ENCODE data around the gene EML5.
"Not testable (repeated sequence)": the region's sequence is repeated elsewhere in the genome, so short reads cannot be mapped to it uniquely, and the experiment has no call there.

The EML5 gene

GRCh38 chr14:88799522-88799921 lies 6.8 kb upstream of the EML5 start:
- DNase-seq = no peak

DNA sequence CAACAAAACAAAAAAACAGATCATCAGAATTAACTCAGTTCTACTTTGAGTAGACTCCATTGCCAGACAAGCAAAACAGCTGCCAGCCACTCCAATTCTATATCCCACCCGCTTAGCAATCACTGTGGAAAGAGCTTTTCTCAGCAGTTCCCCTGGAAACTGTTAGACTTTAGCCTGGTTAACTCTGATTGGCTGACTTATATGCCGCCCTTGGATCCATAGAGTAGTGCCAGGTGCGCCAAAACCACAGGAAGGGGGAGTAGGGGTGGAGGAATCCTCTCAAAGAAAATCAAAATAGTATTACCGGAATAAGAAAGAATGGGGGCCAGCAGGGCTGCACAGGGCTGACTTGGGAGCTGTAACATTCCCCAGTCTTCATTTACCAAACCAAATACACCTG lies 5.4 kb upstream of the EML5 start:
- no peak for DNase-seq

- no peak for DNase-seq
Measured at GRCh38 chr14:88793259-88793625, 489 bp upstream of the EML5 start.

- DNase-seq = peak in 1 of 2 donors; percentile 11
Measured at GRCh38 chr14:88791629-88792472, 902 bp downstream of the EML5 start.

DNA sequence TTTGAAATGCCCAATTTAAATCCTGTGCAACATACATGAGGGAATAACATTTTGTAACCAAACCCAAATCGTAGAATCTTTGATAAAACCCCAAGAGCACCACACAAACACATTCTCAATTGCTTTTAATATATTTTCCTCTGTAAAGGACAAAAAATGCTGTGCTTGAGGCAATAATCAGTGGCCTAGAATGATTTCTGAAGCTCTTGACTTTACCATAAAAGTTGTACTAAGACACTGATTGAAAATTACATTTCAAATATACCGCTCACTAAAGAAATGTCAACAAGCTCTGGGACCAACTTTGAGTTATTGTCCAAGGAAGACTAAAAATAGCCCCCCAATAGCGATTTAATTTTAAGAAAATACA lies 1.5 kb downstream of the EML5 start:
- no peak for DNase-seq

DNA sequence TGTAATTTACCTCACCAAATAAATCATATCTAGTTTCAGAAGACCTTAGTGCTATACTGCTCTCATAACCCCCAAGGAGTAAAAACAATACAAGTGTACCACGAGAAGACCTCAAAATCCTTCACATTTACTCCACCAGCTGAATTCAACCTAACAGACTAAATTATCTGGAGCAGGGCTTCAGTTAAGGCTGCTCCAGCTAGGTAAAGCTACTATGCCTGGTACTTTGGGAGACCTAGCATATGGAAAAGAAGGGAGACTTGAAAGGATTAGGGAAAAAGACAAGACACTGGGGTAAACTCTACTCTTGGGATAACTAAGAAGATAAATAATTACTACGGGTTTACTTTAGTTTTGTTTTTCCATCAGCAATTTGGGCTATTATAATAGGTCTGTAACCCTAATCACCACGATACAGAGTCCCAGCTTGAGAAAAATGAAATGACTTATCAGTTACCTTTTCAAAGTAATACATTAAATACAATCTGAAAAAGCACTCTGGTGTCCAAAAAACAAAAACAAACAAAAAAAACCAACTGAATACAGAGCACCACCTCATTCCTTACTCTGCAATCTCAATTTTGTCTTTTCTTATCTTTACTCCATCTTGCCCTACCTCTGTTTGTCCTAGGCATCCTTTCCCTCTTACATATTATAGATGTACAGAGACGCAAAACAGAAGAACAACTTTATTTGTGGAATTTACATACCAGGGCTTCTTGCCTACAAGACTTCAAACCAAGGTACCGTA lies 2.1 kb downstream of the EML5 start:
- DNase-seq = no peak

- not testable (repeated sequence) for DNase-seq
Measured at GRCh38 chr14:88789573-88789972, 3.2 kb downstream of the EML5 start.

DNA sequence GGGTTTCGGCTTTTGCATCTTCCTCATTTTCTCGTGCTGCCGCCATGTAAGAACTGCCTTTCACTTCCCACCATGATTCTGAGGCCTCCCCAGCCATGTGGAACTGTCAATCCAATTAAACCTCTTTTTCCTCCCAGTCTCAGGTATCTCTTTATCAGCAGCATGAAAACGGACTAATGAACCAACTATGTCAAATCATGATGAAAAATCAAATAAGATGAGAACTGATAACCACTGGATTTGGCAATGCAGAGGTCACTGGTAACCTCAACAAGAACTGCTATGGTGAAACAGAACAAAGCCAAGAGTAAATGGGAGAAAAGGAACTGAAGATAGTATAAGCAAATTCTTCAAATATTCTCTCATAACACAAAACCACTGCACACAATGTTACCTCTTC lies 6.0 kb downstream of the EML5 start:
- no peak for DNase-seq

DNA sequence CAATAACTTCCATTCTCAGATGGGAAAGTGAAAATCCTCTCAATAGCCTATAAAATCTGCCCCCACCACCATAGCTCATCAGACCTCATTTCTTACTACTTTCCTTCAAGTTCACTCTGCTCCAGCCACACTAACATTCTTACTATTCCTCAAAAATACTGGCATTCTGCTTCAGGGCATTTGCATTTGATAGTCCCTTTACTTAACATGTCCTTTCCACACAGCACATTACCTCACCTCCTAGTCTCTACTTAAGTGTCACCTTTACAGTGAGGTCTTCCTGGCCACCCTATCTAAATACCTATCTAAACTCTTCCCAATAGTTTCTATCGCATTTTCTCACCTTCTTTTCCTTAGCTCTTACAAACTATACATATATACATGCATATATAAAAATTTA lies 6.8 kb downstream of the EML5 start:
- no peak for DNase-seq

GRCh38 chr14:88775532-88775931 lies 17.2 kb downstream of the EML5 start:
- no peak for DNase-seq

DNA sequence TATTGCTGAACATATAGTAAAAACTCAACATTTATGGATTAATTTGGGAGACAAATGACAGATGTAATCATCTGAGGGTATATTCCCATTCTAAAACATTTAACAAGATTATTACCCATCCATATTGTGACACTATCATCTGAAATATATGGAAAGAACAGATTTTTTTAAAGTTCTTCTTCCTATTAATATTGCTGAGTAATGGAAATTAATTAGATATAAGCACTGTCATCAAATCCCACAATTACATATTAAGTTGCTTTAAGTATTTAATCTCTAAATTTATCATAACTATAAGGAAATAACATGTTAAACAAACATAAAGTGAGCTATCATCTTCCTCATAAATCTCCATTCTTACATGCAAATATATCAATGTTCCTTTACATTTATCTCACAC lies 22.0 kb downstream of the EML5 start:
- no peak for DNase-seq

DNA sequence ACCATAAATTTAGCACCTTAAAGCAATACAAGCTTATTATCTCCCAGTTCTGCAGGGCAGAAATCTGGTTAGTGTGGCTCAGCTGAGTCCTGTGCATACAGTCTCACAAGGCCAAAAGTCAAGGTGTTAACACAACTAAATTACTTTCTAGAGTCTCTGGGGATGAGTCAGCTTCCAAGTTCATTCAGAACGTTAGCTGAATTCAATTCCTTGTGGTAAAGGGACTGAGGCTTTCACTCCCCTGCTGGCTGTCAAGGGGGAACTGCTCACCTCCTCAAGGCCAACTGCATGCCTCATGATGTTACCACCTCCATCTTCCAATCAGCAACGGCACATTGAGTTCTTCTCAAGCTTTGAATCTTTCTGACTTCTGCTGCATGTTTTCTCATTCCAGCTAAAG lies 27.6 kb downstream of the EML5 start:
- DNase-seq = no peak

DNA sequence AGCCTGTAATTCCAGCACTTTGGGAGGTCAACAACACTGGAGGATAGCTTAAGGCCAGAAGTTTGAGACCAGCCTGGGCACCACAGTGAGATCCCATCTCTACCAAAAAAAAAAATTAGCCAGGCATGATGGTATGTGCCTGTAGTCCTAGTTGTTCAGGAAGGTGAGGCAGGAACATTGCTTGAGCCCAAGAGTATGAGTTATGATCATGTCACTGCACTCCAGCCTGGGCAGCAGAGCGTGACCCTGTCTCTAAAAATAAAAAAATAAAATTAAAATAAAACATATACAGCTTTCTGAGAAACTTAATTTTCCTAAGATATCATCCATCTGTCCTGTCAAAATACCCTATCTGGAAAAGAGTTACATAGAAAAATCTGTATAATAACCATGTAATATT lies 38.9 kb downstream of the EML5 start:
- DNase-seq = no peak

- DNase-seq = no peak
Measured at GRCh38 chr14:88750945-88751344, 41.8 kb downstream of the EML5 start.

DNA sequence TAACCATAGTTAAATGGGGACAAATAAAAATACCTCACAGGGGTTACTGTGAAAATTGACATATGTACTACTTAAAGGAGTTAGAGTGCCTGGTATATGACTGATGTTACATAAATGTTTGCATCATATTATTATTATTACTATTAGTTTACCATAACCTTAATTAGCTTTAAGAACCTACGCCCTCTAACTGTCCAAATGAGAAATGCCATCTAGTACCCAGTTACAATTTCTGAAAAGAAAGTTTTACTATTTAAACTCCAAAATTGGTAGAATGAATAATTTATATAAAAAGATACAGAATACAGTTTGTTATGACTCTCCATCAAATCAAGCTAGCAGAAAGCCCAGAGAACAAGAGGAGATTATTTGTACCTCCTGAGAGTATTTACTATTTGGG lies 42.3 kb downstream of the EML5 start:
- DNase-seq = no peak

DNA sequence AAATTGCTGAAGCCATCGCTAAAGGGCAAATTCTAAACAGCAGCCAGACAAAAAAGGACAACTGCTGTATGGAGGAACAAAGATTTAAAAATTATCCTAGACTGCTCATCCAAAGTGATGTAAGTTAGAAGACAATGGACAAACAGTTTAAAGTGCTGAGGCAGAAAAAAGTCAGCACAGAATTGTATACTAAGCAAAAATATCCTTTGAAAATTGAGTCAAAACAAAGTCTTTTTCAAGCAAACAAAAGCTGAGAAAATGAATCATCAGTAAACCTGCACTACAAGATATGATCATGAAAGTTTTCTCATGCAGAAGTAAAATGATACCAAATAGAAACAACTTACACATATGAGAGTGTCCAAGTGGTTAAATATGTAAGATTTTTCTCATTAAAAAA lies 43.6 kb downstream of the EML5 start:
- DNase-seq = no peak

GRCh38 chr14:88748288-88748687 lies 44.5 kb downstream of the EML5 start:
- DNase-seq = no peak

- no peak for DNase-seq
Measured at GRCh38 chr14:88746052-88746451, 46.7 kb downstream of the EML5 start.

DNA sequence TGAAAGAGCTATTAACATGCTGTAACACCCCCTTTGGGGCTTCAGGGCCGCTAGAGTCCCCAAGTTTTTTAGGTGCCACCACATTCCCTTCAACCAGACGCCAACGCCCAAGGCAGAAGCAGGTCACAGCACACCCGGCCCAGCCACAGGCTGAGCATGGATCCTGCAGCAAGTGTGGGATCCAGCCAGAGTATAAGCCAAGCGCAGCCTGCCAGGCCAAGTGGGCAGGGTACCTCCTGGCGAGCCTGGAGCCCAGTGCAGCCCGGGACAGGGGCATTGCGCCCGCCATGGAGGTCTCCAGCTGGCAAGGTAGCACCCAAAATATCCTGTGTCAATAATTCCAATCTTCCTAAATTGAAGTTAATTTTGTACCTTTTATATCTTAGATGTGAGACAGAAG lies 55.5 kb downstream of the EML5 start:
- DNase-seq = no peak

GRCh38 chr14:88733121-88733520 lies 59.6 kb downstream of the EML5 start:
- DNase-seq = no peak

- DNase-seq = no peak
Measured at GRCh38 chr14:88729159-88729558, 63.6 kb downstream of the EML5 start.

DNA sequence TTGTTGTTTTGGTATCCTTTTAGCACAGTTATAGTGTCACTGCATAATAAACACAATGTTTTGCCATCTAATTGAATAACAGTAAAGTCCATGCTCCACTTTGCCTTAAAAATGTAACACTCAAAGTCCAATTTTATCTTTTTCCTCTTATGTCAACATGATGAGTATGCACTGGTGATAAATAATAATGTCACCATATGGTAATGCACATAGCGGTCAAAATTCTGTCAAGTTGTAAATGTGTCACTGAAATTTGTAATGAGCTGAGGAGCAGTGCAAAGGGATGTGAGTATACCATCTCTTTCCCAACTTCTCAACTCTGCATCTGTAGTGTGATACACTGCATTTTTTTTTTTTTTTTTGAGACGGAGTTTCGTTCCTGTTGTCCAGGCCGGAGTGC lies 65.7 kb downstream of the EML5 start:
- DNase-seq = no peak

GRCh38 chr14:88710709-88711108 lies 82.0 kb downstream of the EML5 start:
- DNase-seq = no peak

DNA sequence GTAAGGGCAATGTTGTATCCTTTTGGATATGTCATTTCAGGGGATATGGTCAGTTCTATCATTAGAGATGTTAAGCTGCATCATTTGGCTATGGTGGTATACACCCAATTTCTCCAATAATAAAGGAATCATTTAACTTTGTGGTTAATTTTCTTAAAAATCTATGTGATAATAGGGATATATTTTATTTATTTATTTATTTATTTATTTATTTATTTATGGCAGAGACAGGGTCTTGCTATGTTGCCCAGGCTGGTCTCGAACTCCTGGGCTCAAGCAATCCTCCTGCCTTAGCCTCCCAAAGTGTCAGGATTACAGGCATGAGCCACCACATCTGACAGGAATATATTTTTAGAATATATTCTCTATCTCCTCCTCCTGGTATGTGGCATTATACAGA lies 85.7 kb downstream of the EML5 start:
- no peak for DNase-seq

GRCh38 chr14:88706425-88706824 lies 86.3 kb downstream of the EML5 start:
- DNase-seq = no peak
